ENCODE measurements around the gene KLLN. TPM values are rescaled to one million over a fixed set of nuclear protein-coding genes. Genes with fewer than 3 reads are reported as not detected.

Gene KLLN
- total RNA-seq, 1 experiment from 2014 or later: 1.4 TPM

GRCh38 chr10:87861953-87862678 lies 1.2 kb downstream of the KLLN start:
- Histone ChIP-seq H3K9ac (ENCODE audit: low read length) (peak overlapping the region; percentile 88), H3K4me1 (ENCODE audit: control insufficient read depth in 1 of 2, insufficient read depth in 2 of 2, low read length in 2 of 2) (peaks cover 14 to 28% of the 10 kb centered on the region in 2 experiments; a peak in 3 of 4 replicates), H2AFZ (ENCODE audit: low read depth, low read length, poor library complexity, severe bottlenecking) (peak overlapping the region; percentile 71), H3K9me3 (ENCODE audit: control insufficient read depth in 1 of 2, insufficient read depth in 1 of 2, low read depth in 1 of 2, low read length in 2 of 2) (no peaks in the 10 kb centered on the region), H3K27me3 (ENCODE audit: insufficient read depth, low read length) (no peaks in the 10 kb centered on the region), H3K4me3 (replicated peaks in 1 of 2; ENCODE audit: low read depth in 1 of 2, low read length in 2 of 2) (peak overlapping the region; percentile 84 to 93), H3K36me3 (ENCODE audit: control insufficient read depth in 1 of 2, insufficient read depth in 2 of 2, low read length in 2 of 2) (no peaks in the 10 kb centered on the region), H3K9me2 (ENCODE audit: insufficient read depth) (no peaks in the 10 kb centered on the region), H3K79me2 (ENCODE audit: insufficient read depth, low read length) (peaks cover 36% of the 10 kb centered on the region), H3K27ac (ENCODE audit: low read depth, low read length) (peak overlapping the region; percentile 94), H3K4me2 (ENCODE audit: low read length) (peak overlapping the region; percentile 97), H4K20me1 (ENCODE audit: insufficient read depth) (peaks cover 10% of the 10 kb centered on the region; the same call in 1 of the 2 replicates)
- ATAC-seq (peak; percentile 71), DNase-seq (ENCODE audit: low read depth, low spot score) (peak; percentile 98)
- RAD21 ChIA-PET (ENCODE audit: low non-redundant PET in 1 of 2, low total read pairs in 2 of 2, uncharacterized antibody in 2 of 2, unreplicated experiment in 2 of 2): interaction anchor here in 1 of 2 experiments (1.5 to 1.8 kb wide), 3 partner anchors 246 to 525 kb away, joined by 3 to 6 read pairs (median 3); no protein-coding TSS in a partner anchor
- intact Hi-C loops (cut with micrococcal nuclease): loop anchor here (2.0 to 5.0 kb wide), 4 partner anchors 17 to 525 kb away; partner anchors contain the start of genes ATAD1 and PAPSS2
- CTCF ChIA-PET: interaction anchor here (1.5 to 3.1 kb wide), 5 partner anchors 12 to 528 kb away, joined by 5 to 20 read pairs (median 10); no protein-coding TSS in a partner anchor
- no peak for TF ChIP-seq FOSL1 (IDR thresholded peaks at IDR 0.05; ENCODE audit: low read depth)
- TF ChIP-seq SP1 (IDR thresholded peaks at IDR 0.05; ENCODE audit: low read depth): peak; percentile 100
- TF ChIP-seq TCF7L2 (IDR thresholded peaks at IDR 0.05; ENCODE audit: borderline replicate concordance, extremely low read depth, insufficient read depth, insufficient read length): peak; percentile 90
- TF ChIP-seq EZH2 (IDR thresholded peaks at IDR 0.05): no peak
- TF ChIP-seq POLR2AphosphoS5 (IDR thresholded peaks at IDR 0.05; ENCODE audit: low read depth, low read length): peak; percentile 89
- TF ChIP-seq EGR1 (IDR thresholded peaks at IDR 0.05; ENCODE audit: low read depth): peak; percentile 80
- peak; percentile 94 for TF ChIP-seq JUND (IDR thresholded peaks at IDR 0.05)
- peak; percentile 66 for TF ChIP-seq ZBTB33 (IDR thresholded peaks at IDR 0.05; ENCODE audit: extremely low read depth, insufficient replicate concordance, low read length)
- TF ChIP-seq ELF1 (IDR thresholded peaks at IDR 0.05; ENCODE audit: borderline replicate concordance, low read depth): no peak; the same call in 1 of the 2 replicates
- TF ChIP-seq CBX3 (IDR thresholded peaks at IDR 0.05; ENCODE audit: low read depth): peak; percentile 96
- TF ChIP-seq SIN3A (IDR thresholded peaks at IDR 0.05; ENCODE audit: low read depth): peak; percentile 44
- TF ChIP-seq, protein P1, sequence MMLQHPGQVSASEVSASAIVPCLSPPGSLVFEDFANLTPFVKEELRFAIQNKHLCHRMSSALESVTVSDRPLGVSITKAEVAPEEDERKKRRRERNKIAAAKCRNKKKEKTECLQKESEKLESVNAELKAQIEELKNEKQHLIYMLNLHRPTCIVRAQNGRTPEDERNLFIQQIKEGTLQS (IDR thresholded peaks at IDR 0.05): no peak
- TF ChIP-seq RAD21 (IDR thresholded peaks at IDR 0.05; ENCODE audit: low read depth): no peak; the same call in 1 of the 2 replicates
- TF ChIP-seq SRF (IDR thresholded peaks at IDR 0.05; ENCODE audit: low read depth): no peak
- no peak for TF ChIP-seq EZH2phosphoT487 (IDR thresholded peaks at IDR 0.05; ENCODE audit: borderline replicate concordance)
- TF ChIP-seq MAX (IDR thresholded peaks at IDR 0.05): peak; percentile 91
- TF ChIP-seq POLR2A (IDR thresholded peaks at IDR 0.05; ENCODE audit: borderline replicate concordance, extremely low read depth, insufficient read depth, insufficient read length): peak; percentile 87
- peak; percentile 81 for TF ChIP-seq YY1 (IDR thresholded peaks at IDR 0.05; ENCODE audit: extremely low read depth, insufficient replicate concordance, low read depth, low read length)
- BruUV-seq (replicated peaks): no TSS peak
- POLR2A ChIA-PET: interaction anchor here (0.9 to 2.8 kb wide), 11 partner anchors 9 to 526 kb away, joined by 3 to 16 read pairs (median 4); partner anchors contain the start of gene ATAD1

Measured in HCT116 (cell line).